ENCODE measurements around the gene WASHC4.
"Not testable (repeated sequence)": the region's sequence is repeated elsewhere in the genome, so short reads cannot be mapped to it uniquely, and the experiment has no call there.

Gene WASHC4

GRCh38 chr12:105095338-105095737 lies 12.2 kb upstream of the WASHC4 start:
- not testable (repeated sequence) for DNase-seq

GRCh38 chr12:105099356-105099755 lies 8.2 kb upstream of the WASHC4 start:
- DNase-seq = no peak

GRCh38 chr12:105100207-105100985 lies 7.1 kb upstream of the WASHC4 start:
- DNase-seq = no peak

- no peak for DNase-seq
Measured at GRCh38 chr12:105100998-105101397, 6.5 kb upstream of the WASHC4 start.

- no peak for DNase-seq
Measured at GRCh38 chr12:105102673-105103072, 4.9 kb upstream of the WASHC4 start.

- no peak for DNase-seq
Measured at GRCh38 chr12:105104762-105105161, 2.8 kb upstream of the WASHC4 start.

- no peak for DNase-seq
Measured at GRCh38 chr12:105106621-105107020, 910 bp upstream of the WASHC4 start.

GRCh38 chr12:105107171-105107493 lies 399 bp upstream of the WASHC4 start:
- DNase-seq = no peak

- no peak for DNase-seq
Measured at GRCh38 chr12:105109465-105110212, 2.1 kb downstream of the WASHC4 start.

GRCh38 chr12:105110851-105111250 lies 3.3 kb downstream of the WASHC4 start:
- DNase-seq = no peak

GRCh38 chr12:105113094-105113493 lies 5.6 kb downstream of the WASHC4 start:
- no peak for DNase-seq

- no peak for DNase-seq
Measured at GRCh38 chr12:105116969-105117368, 9.4 kb downstream of the WASHC4 start.

GRCh38 chr12:105120551-105120950 lies 13.0 kb downstream of the WASHC4 start:
- DNase-seq = no peak

GRCh38 chr12:105138248-105138647 lies 30.7 kb downstream of the WASHC4 start:
- DNase-seq = no peak

- no peak for DNase-seq
Measured at GRCh38 chr12:105141320-105141922, 33.9 kb downstream of the WASHC4 start.

- no peak for DNase-seq
Measured at GRCh38 chr12:105142259-105142658, 34.7 kb downstream of the WASHC4 start.

GRCh38 chr12:105156260-105156659 lies 48.7 kb downstream of the WASHC4 start:
- DNase-seq = no peak

- DNase-seq = no peak
Measured at GRCh38 chr12:105157606-105158005, 50.1 kb downstream of the WASHC4 start.

- no peak for DNase-seq
Measured at GRCh38 chr12:105158876-105159275, 51.3 kb downstream of the WASHC4 start.

- no peak for DNase-seq
Measured at GRCh38 chr12:105162174-105162573, 54.6 kb downstream of the WASHC4 start.

GRCh38 chr12:105164068-105164467 lies 56.5 kb downstream of the WASHC4 start:
- DNase-seq = no peak

- no peak for DNase-seq
Measured at GRCh38 chr12:105166736-105167135, 59.2 kb downstream of the WASHC4 start.

GRCh38 chr12:105167346-105167745 lies 59.8 kb downstream of the WASHC4 start:
- DNase-seq = no peak

- DNase-seq = no peak
Measured at GRCh38 chr12:105168006-105168405, 60.5 kb downstream of the WASHC4 start.
